Peyer's patch (tissue), 4 donors: ENCODE results near the gene MRPS7.

Source experiments
- CTCF ChIP-seq, 6 experiments: fragments of 450-650 bp in 4 of 6; fragments of 200-600 bp in 2 of 6; sonication (generic) in 1 of 6; IDR thresholded peaks; one replicate each; pipeline ENCODE4 v1.5.1; 2017 to 2019; ENCODE audit warnings: antibody characterized with exemption in 6 of 6, mild to moderate bottlenecking in 3 of 6, moderate library complexity in 1 of 6
- POLR2A ChIP-seq, 2 donors: fragments of 450-650 bp; IDR thresholded peaks; one replicate each; pipeline ENCODE4 v1.5.1; 2017; ENCODE audit warnings: antibody characterized with exemption in 2 of 2, mild to moderate bottlenecking in 2 of 2, moderate library complexity in 2 of 2

GRCh38 chr17:75219815-75220214 is 41.9 kb upstream of the MRPS7 start:
- TF ChIP-seq CTCF (IDR thresholded peaks at IDR 0.05) (no peak), POLR2A (IDR thresholded peaks at IDR 0.05) (no peak)
